ENCODE measurements around the gene OR51B4. TPM values are rescaled to one million over a fixed set of nuclear protein-coding genes. Genes with fewer than 3 reads are reported as not detected.

The OR51B4 gene
- total and polyA plus RNA-seq, 9 of the 15 experiments (the other 6 are each of a cell fraction or from before 2014, with no cell fraction given), result 17.1 to 64.6 (median 39.9) TPM

- BruUV-seq (replicated peaks), result no TSS peak
- Histone ChIP-seq H3K4me1 (replicated peaks in 1 of 2; ENCODE audit: control insufficient read depth in 2 of 2, insufficient read depth in 2 of 2, low read length in 2 of 2) (peaks cover 13 to 19% of the 10 kb centered on the region in 2 experiments; a peak in 4 of 5 replicates), H3K4me3 (no peak overlapping the region), H3K27ac (ENCODE audit: extremely low read depth, low read depth, low read length) (peak overlapping the region; percentile 25; the same call in 2 of the 3 replicates), H3K27me3 (ENCODE audit: control insufficient read depth in 2 of 2, insufficient read depth in 2 of 2, low read length in 2 of 2) (no peaks in the 10 kb centered on the region), H4K20me1 (replicated peaks; ENCODE audit: control insufficient read depth, insufficient read depth, low read length) (no peaks in the 10 kb centered on the region), H3K9ac (ENCODE audit: insufficient read depth in 1 of 2, low read depth in 2 of 2, low read length in 2 of 2) (peak overlapping the region in 1 of 2 experiments; percentile 43; a peak in 1 of 4 replicates), H3K79me2 (ENCODE audit: control insufficient read depth, insufficient read depth, low read length) (peaks cover 20% of the 10 kb centered on the region), H3K4me2 (ENCODE audit: insufficient read depth, low read length) (peak overlapping the region; percentile 19), H2AFZ (ENCODE audit: low read depth, low read length) (no peak overlapping the region), H3K36me3 (ENCODE audit: control insufficient read depth, insufficient read depth, low read length) (peaks cover 63% of the 10 kb centered on the region), H3K9me1 (ENCODE audit: control insufficient read depth, insufficient read depth, low read length) (no peaks in the 10 kb centered on the region), H3K9me3 (replicated peaks; ENCODE audit: control insufficient read depth, insufficient read depth, low read depth, low read length) (peaks cover 2% of the 10 kb centered on the region; the same call in 1 of the 2 replicates)
- intact Hi-C loops (cut with micrococcal nuclease), result no loop called here
- ChIA-PET CTCF (ENCODE audit: low intra/inter-chr PET ratio) (interaction anchor here (0.7 kb wide), 1 partner anchor 92 kb away, joined by 3 read pairs; no protein-coding TSS in a partner anchor), POLR2A (interaction anchor here (0.7 to 1.8 kb wide), 6 partner anchors 8 to 208 kb away, joined by 3 to 8 read pairs (median 3); no protein-coding TSS in a partner anchor)
- ATAC-seq (peak; percentile 68), FAIRE-seq (peak; percentile 51), DNase-seq (ENCODE audit: extremely low read depth in 1 of 4, low spot score in 3 of 4) (no peak)
- in situ Hi-C loops (cut with MboI), result no loop called here
- WGBS (ENCODE audit: insufficient coverage, low coverage, missing lambda C conversion rate), result 7% methylated on average over 4 of the region's 4 CpGs
- TF ChIP-seq CBFB (CRISPR knock-in tag; IDR thresholded peaks at IDR 0.05) (no peak), MGA (IDR thresholded peaks at IDR 0.05) (no peak), CHD2 (IDR thresholded peaks at IDR 0.05; ENCODE audit: low read depth, low read length) (no peak), CREB3 (tag; conservative IDR thresholded peaks at IDR 0.05; ENCODE audit: low read depth) (no peak), TAL1 (IDR thresholded peaks at IDR 0.05) (peak; percentile 32; the same call in 1 of the 2 replicates), ZNF436 (CRISPR knock-in tag; IDR thresholded peaks at IDR 0.05) (no peak), ARID3A (IDR thresholded peaks at IDR 0.05; ENCODE audit: borderline replicate concordance, low read depth, low read length) (peak; percentile 34; the same call in 1 of the 2 replicates)
Observed at GRCh38 chr11:5297721-5298323, 3.9 kb downstream of the OR51B4 start.
